Measurements from ENCODE around the gene CHAT. TPM values are rescaled to one million over a fixed set of nuclear protein-coding genes. Genes with fewer than 3 reads are reported as not detected.

The CHAT gene
- total RNA-seq, 1 donor from 2014 or later, result not detected

DNA sequence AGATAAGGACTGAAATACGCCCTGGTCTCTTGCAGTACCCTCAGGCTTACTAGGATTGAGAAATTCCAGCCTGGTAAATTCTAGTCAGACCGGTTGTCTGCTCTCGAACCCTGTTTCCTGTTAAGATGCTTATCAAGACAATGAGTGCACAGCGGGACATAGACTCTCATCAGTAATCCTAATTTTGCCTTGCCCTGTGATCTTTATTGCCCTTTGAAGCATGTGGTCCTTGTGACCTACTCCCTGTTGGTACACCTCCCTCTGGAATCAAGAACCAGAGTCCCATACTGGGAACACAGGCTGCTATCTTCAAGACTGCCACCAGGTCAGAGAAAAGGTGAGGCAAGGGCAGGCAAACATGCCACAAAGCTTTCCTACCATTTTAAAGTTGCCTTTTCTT, 72.8 kb downstream of the CHAT start:
- no peak for DNase-seq (ENCODE audit: low read depth in 2 of 2)

DNA sequence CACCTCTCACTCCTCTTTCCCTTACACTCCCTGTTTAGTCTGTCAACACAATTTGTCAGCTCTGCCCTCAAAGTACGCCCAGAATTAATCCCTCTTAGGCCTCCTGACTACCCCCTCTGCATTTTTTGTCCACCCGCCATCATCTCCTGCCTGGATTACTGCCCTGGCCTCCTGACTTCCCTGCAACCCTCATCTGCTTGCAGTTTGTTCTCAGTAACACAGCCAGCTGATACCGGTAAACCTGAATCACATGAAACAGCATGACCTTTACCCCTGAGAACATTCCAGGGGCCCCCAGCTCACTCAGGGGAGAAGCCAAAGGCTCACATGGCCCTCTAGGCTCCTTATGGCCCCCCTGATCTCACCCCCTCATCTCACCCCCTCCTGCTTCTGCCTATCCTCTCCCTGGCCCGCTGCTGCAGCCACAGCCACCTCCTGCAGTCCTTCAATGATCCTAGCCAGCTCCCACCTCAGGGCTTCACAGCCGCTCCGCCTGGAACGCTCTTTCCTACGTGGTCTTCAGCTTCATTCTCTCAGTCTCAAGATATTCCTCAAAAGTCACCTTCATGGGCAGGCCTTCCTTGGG, 74.5 kb downstream of the CHAT start:
- no peak for DNase-seq (ENCODE audit: low read depth in 2 of 2)

DNA sequence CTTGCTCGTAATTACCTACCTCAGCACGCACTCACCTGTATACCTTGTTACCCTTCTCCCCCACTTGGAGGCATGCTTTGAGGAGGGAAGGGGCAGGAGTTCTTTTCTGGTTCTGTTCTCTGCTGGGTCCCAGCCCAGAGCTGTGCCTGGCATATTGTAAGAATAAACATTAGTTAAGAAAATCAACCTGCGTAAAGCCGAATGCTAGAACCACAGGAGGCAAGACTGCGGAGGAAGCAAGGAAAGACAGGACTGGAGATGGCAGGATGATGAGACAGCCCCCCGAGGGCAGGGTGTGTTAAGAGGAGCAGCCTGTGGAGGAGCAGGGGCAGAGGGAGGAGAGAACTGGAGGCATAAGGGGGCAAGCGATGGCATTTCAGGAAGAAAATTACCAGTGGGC, 75.1 kb downstream of the CHAT start:
- no peak for DNase-seq (ENCODE audit: low read depth in 2 of 2)

DNA sequence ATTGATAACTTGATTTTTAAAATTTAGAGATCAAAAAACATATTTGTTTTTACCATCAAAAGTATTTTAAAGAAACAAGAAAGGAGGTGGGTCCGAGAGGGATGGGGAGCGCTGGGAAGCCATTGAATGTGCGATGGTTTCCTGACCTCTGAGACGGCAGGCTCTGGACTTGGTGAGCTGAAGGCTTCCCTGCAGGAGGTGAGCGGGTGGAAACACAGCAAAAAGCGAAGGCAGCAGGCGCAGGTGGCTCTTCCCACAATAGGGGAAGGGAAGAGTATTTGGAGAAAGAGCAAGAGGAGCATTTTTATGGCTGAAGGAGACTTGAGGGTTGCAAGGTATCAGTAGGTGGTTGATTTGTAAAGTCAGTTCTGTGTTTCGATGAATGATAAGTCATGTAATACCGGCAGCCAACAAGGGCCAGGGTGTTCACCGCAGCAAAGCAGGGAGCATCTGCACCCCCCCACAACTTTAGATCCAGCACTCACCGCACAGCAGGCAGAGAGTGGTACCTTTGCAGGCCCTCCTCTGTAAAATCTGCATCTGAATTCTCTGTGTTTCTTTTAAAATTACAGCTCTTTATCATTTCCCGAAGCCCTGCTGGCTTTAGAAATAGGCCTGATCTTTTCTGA, 76.2 kb downstream of the CHAT start:
- no peak for DNase-seq (ENCODE audit: low read depth in 2 of 2)

DNA sequence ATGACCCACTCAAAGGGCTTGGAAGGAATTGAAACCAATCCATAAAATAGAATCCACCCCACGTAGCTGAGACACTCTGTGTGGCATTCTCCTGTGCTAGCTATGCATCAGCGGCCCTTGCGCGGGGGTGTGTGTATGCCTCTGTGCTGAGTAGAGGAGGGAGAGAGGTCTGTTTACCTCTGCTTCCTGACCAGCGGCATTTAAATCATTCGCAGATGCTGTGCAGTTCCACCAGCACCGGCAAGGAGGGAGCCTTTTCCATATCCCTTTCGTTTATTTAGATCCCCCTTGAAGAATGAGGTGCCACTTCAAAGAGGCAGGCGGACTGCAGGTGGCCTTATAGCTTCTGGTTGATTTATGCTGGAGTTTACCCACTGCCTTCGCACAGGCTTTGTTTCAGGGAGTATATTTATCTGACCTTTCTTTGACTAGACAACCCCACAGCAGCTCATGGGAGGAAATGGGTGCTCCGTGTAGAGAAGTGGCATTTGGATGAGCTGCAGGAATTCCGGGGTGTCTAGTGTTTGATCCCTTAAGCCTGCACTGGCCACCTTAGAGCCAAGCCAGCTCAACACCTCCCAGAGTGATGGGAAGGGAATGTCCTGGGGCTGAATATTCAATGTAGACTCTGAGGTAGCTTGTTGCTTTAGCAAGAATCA, 77.0 kb downstream of the CHAT start:
- DNase-seq (ENCODE audit: low read depth in 2 of 2), result no peak

DNA sequence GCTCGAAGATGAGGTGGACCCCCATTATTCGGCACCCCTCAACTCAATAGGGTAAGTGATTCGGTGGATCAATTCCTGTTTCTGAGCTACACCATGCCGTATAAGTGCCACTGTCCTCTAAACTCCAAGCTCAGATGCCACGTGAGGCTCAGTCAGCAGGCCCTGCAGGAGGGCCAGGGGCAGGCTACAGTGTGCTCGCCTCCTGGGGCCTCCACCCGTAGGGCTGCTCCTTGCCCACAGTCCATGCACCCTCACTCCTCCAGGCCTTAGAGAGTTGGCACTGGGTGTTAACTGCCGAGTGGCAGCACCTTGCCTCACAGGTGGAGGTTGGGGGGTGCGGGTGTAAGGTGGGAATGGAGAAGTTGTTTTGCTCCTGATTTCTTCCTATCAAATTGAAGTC, 77.8 kb downstream of the CHAT start:
- no peak for DNase-seq (ENCODE audit: low read depth in 2 of 2)

DNA sequence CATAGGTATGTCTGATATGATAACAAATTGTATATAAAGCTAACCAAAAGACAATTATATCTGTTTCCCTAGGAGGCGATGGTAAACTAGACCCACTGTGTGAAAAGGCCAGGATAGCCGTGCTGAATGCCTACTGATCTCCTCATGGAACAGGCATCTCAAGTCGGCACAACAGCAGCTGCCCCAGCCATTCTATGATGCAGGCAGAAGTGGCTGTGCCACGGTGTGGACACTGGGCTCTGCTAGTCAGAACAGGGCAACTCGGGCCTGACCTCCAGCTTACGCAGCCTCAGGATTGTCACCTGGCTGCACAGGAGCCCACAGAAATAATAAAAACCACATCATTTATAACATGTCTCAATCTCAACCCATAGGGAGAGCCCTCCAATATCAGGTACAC, 80.6 kb downstream of the CHAT start:
- DNase-seq (ENCODE audit: low read depth in 2 of 2), result no peak

DNA sequence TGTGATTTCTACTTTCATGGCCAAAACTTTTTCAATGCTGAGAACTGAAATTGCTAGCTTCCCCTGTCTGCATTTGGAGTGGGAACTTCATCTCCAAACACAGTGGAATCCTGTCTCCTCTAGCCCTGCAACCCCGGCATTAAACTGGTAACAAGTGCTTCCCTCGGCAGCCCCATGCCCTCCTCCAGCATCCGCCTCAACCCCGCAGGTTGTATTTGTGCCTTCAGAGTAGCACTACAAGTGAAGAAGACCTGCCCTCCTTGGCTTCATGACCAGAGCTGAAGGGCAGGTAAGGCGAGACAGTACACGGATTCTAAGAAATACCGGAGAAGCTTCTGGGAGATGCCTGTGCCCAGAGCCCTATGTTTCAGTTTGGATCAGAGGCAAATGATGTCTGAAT, 82.5 kb downstream of the CHAT start:
- no peak for DNase-seq (ENCODE audit: low read depth in 2 of 2)

DNA sequence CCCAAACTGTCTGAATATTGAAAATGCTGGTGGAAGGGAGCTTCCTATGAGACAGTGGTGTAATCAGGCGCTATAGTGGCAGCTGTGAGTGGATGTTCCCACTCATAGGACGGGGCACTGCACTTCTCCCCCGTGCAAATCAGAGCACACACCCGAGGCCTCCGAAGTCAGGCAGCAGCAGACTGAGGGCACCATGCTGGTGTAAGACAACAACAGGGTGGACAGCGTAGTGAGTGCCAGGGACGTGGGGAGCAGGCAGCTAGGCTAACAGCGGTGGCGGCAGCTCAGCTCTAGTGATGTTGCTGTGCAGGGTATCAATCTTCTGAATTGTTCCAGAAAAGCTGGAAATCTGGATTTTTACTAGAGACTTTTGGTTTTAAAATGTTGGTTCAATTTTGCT, 84.8 kb downstream of the CHAT start:
- no peak for DNase-seq (ENCODE audit: low read depth in 2 of 2)

DNA sequence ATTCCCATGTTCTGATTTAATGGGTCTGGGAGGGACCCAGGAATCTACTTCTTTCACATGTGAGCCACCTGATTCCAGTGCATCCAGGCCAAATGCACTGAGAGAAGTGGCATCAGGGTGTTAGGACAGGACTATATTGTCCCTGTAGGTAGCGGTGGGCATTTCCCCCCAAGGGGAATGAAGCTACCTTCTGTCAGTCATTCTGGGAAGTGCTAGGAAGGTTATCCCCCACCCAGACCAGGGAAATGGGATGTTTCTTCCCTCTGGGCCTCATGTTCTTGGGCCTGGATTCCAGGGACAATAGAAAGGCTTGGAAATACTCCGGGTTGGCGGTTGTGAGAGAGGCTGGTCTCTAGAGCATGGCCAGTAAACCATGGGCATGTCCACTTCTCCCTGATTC, 86.4 kb downstream of the CHAT start:
- no peak for DNase-seq (ENCODE audit: low read depth in 2 of 2)

DNA sequence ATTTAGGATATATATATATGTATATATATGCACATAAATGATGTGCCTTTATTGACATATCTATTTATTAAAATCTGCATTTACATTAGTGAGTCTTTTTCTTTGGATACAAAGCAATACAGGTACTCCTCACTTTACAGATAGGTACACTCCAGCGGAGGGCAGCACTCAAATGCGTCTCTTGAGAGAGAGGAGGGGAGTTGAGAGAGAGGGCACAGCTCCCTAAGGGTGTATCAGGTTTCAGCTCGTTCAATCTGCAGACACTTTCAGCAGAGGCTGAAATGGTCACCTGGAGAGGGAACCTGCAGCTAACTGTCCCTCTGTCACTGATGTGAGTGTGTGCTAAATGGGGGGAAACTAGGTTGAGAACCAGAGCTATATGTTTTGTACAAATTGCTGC, 87.2 kb downstream of the CHAT start:
- no peak for DNase-seq (ENCODE audit: low read depth in 2 of 2)

DNA sequence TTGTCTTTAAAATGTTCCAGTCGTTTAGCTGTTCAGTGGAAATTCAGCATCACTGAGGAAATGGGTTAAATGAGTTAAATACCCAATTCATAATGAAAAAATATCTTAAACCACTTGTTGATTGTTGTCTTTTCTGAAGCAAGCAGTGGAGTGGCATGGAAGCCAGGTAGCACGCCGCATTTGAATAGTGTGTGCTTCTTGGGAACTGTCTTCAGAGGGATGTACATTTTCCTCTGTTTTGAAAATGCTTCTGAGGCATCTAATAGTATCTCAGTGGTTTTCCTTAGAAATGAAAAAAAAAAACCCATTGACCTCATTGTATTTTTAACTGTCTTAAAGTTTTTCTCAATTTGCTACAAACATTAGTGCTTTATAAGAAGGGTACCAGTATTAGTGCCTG, 93.7 kb downstream of the CHAT start:
- DNase-seq (ENCODE audit: low read depth in 2 of 2), result no peak

DNA sequence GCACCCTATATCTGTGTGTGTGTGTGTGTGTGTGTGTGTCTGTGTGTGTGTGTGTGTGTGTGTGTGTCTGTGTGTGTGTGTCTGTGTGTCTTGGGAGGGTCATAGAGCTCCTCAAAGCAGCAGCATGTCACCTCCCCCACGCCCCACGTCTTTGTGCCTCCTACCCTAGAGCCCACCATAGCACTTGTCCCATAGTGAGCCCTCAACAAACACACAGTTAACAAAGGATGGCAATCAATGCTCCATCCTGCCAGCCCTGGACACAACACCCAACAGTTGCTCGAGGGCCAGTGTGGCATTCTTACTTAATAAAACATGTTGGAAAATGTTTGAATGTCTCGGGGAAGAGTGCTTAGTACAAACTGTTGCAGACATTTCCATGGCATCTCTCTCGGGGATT, 96.1 kb downstream of the CHAT start:
- DNase-seq (ENCODE audit: low read depth in 2 of 2), result no peak

DNA sequence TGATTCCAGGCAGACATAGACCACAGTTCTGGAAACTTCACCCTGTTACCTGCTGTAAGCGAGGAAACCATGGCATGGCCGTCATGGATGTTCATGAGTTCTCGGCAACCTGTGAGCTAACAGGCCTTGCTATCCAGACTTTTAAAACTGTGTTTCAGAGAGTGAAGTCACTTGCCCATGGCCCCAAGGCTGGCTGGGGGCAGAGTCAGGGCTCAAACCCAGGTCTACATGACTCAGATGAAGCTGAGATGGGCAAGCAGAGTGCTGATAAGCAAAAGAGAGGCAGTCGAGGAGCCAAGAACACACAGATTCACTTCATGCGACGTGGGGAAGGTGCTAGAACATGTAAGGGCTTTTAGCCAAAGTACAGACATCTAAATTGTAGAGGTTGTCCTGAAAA, 97.1 kb downstream of the CHAT start:
- no peak for DNase-seq (ENCODE audit: low read depth in 2 of 2)

DNA sequence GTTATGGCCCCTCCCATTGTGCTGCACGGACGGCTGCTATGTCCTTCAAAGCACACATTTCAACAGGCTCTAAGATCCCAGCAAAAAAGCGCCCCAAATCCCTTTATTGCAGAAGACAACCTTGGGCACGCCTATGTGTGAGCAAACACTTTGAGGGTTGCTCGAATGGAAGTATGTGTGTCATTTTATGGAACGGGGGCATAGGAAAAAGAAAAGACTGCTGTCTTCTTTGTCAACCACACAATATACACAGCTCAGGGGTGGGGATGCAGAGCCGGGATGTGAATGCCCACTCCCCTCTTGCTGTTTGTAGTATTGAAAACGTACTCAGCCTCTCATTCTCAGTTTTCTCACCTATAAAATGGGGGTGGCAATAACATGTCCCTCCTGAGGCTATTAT, 97.6 kb downstream of the CHAT start:
- no peak for DNase-seq (ENCODE audit: low read depth in 2 of 2)

DNA sequence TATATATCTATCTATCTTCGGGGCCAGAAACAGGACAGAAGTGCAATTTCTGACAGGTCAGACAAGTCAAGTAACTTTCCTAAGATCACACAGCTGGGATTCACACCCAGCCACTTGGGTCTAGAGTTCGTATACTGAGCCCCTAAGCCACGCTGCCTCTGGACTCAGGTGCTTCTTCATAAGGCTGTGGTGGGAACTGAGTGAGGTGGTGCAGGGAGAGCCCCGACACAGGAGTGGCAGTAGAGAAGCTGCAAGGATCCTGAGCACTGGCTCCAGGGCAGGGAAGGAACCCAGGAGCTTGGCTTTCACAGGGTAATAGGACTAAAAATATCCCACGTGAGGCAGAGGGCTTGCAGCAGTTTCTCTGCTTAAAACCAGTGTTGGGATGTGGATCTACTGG, 99.4 kb downstream of the CHAT start:
- no peak for DNase-seq (ENCODE audit: low read depth in 2 of 2)

Other genes with a start within 250 kb of the CHAT start
- gene DRGX, start 217.9 kb upstream of the CHAT start, total RNA-seq, result not detected in 2 replicates
- gene ERCC6, start 74.9 kb upstream of the CHAT start, total RNA-seq, result 9.8 and 10.7 TPM in 2 replicates
- gene SLC18A3, start 3.7 kb upstream of the CHAT start, total RNA-seq, result not detected in 2 replicates
- gene C10orf53, start 65.6 kb downstream of the CHAT start, total RNA-seq, result not detected in 2 replicates
- gene OGDHL, start 148.3 kb downstream of the CHAT start, total RNA-seq, result 0.20 and 0.22 TPM in 2 replicates